ENCODE results near the gene BEST3.

- TF ChIP-seq, protein P1, sequence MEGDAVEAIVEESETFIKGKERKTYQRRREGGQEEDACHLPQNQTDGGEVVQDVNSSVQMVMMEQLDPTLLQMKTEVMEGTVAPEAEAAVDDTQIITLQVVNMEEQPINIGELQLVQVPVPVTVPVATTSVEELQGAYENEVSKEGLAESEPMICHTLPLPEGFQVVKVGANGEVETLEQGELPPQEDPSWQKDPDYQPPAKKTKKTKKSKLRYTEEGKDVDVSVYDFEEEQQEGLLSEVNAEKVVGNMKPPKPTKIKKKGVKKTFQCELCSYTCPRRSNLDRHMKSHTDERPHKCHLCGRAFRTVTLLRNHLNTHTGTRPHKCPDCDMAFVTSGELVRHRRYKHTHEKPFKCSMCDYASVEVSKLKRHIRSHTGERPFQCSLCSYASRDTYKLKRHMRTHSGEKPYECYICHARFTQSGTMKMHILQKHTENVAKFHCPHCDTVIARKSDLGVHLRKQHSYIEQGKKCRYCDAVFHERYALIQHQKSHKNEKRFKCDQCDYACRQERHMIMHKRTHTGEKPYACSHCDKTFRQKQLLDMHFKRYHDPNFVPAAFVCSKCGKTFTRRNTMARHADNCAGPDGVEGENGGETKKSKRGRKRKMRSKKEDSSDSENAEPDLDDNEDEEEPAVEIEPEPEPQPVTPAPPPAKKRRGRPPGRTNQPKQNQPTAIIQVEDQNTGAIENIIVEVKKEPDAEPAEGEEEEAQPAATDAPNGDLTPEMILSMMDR (IDR thresholded peaks at IDR 0.05; ENCODE audit: poor library complexity), result no peak
- TF ChIP-seq EZH2 (IDR thresholded peaks at IDR 0.05; ENCODE audit: borderline replicate concordance), result no peak
These were observed at the start of gene BEST3 for GRCh38 chr12:69698769-69699540.

Data from hepatocyte (in vitro differentiated cells).